Psoas muscle (tissue), 8 donors: Measurements from ENCODE around the gene ANKRD60. TPM values are rescaled to one million over a fixed set of nuclear protein-coding genes. Genes with fewer than 3 reads are reported as not detected.

ENCODE experiments used
- ATAC-seq, 4 donors: fragments of 200-7000 bp; cut with Tn5 transposase; one replicate each; pipeline ENCODE4 v1.9.1; 2020; ENCODE audit warnings: moderate library complexity in 3 of 4, mild to moderate bottlenecking in 2 of 4
- DNase-seq, 2 donors: peaks; one replicate each; pipeline ENCODE4 v3.0.0-alpha.2; 2020
- H3K27ac ChIP-seq: fragments of 200-600 bp; one replicate; pipeline ENCODE4 v1.8.0; 2022
- H3K27me3 ChIP-seq, 3 donors: fragments of 200-600 bp in 1 of 3; one replicate each; pipeline versions ENCODE4 v1.6.1 to v1.8.0; 2013 to 2022; ENCODE audit warnings: low read length in 2 of 3, mild to moderate bottlenecking in 2 of 3, moderate library complexity in 1 of 3; ENCODE audit not compliant: insufficient read depth in 3 of 3
- H3K36me3 ChIP-seq, 2 donors: fragments of 200-600 bp in 1 of 2; one replicate each; pipeline versions ENCODE4 v1.6.1 to v1.8.0; 2013 to 2022; ENCODE audit warnings: low read depth in 1 of 2, mild to moderate bottlenecking in 1 of 2, moderate library complexity in 1 of 2; ENCODE audit not compliant: insufficient read depth in 1 of 2
- H3K4me1 ChIP-seq: fragments of 200-600 bp; one replicate; pipeline ENCODE4 v1.8.0; 2022
- H3K4me3 ChIP-seq: fragments of 200-600 bp; one replicate; pipeline ENCODE4 v1.8.0; 2022; ENCODE audit warnings: mild to moderate bottlenecking
- H3K9me3 ChIP-seq: fragments of 200-600 bp; one replicate; pipeline ENCODE4 v1.8.0; 2022
- CTCF ChIP-seq: fragments of 200-600 bp; IDR thresholded peaks from one replicate; pipeline ENCODE4 v1.8.0; 2022; ENCODE audit warnings: antibody characterized with exemption
- WGBS, 3 donors: extraction: QIAGEN DNeasy Blood & Tissue Kit; methylation state at CpG; one replicate each; pipeline versions ENCODE4 v1.1.6 to v1.1.7; 2013; 5-methylcytosine and 5-hydroxymethylcytosine counted together
- intact Hi-C, 2 donors: fragments of 100-400 bp; cut with DNase I; formaldehyde crosslinking; loops; one replicate each; pipeline versions ENCODE4 v1.11.0 to v1.14.2; 2022
- polyA plus RNA-seq, 3 donors: library from polyadenylated mRNA; stranded (reverse); fragments of 200-250 nt; gene quantifications; one replicate each; pipeline ENCODE4 v1.2.3, GENCODE V29; 2013
- total RNA-seq, 4 donors: library from RNA; stranded (reverse); fragmentation: NEBNext Ultra II Directional in 2 of 4; extraction: Animal tissue kit (Norgen Biotek cat#: 25700) in 2 of 4; gene quantifications; one replicate each; pipeline versions ENCODE4 v1.2.1 to v1.2.4, GENCODE V29; 2021 to 2023
- donor health status: healthy with polysubstance abuse.
- donor health status: DM: no; HTN: no; CAD: no; lungs with moderate emphysema.
- donor health status: Bipolar disorder and iron deficiency.
- donor health status: healthy.
- donor health status: DM: yes; HTN: yes; CAD: no.
- donor health status: DM: no; HTN: no; CAD: no.
- donor health status: DM: no; HTN: no; CAD: no.
- donor health status: DM: yes; HTN: yes; CAD: no.

ANKRD60 gene
- total and polyA plus RNA-seq, 7 donors = not detected

DNA sequence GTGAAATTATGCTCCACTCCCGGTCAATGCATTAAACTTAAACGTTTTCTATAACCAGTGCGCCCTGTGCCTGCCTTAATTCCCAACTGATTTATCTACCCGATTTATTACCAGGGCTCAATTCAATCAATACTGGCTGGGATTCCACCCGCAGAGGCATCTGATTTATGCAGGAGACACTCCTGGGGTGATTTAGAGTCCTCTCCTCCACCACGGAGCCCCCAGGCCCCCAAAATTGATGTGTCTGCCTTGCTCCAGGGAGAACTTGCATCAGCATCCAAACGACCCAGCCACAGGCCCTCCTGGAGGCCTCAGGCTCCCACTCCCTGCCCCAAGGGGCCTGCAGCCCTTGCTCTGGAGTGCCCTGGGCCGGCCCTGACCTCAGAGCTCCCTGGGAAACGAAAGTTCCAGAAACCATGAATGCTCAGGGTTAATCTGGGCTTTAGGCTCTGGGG, 29.5 kb downstream of the ANKRD60 start:
- Histone ChIP-seq H3K4me3 (no peak overlapping the region), H3K4me1 (no peaks in the 10 kb centered on the region), H3K9me3 (no peaks in the 10 kb centered on the region), H3K36me3 (no peaks in the 10 kb centered on the region), H3K27me3 (peaks cover 0 to 6% (median 0%) of the 10 kb centered on the region in 3 donors), H3K27ac (no peak overlapping the region)
- no peak for ATAC-seq
- WGBS, 3 donors = 60 to 66% (median 64%) methylated on average over 9 of the region's 9 CpGs
- DNase-seq = no peak
- TF ChIP-seq CTCF = no peak
- intact Hi-C loops = no loop called here

DNA sequence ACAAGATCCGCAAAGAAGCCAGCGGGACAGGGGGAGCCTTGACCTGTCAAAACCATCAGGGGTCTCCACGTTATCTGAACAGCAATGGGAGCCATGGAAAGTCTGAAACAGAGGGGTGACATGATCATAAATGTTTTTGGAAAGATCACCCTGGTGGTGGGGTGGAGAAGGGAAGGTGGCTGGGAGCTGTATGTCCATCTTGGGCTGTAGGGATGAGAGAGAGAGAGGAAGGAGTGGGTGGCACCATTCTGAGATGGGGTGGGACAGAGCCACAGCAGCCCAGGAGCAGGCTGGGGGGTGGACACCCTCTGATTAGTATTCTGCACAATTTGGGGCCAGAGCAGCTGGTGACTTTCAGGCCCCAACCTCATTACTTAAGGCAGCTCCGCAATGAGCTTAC, 30.1 kb downstream of the ANKRD60 start:
- no peaks in the 10 kb centered on the region for H3K36me3 ChIP-seq
- intact Hi-C loops = no loop called here

GRCh38 chr20:58197185-58197469, 31.3 kb downstream of the ANKRD60 start:
- Histone ChIP-seq H3K9me3 (no peaks in the 10 kb centered on the region), H3K4me1 (no peaks in the 10 kb centered on the region), H3K4me3 (no peak overlapping the region), H3K27ac (no peak overlapping the region), H3K36me3 (no peaks in the 10 kb centered on the region), H3K27me3 (no peaks in the 10 kb centered on the region)
- DNase-seq = no peak
- 80 to 89% (median 87%) methylated on average over 8 of the region's 8 CpGs for WGBS, 3 donors
- no peak for TF ChIP-seq CTCF
- intact Hi-C loops = no loop called here
- no peak for ATAC-seq

More for the DNA sequence above, 30.1 kb downstream of the ANKRD60 start:
- DNase-seq (no peak), ATAC-seq (no peak)
- H3K4me1 ChIP-seq = no peaks in the 10 kb centered on the region
- WGBS, 3 donors = 80 to 89% (median 85%) methylated on average over 4 of the region's 4 CpGs
- no peak overlapping the region for H3K27ac ChIP-seq
- TF ChIP-seq CTCF = no peak
- peaks cover 0 to 4% (median 0%) of the 10 kb centered on the region in 3 donors for H3K27me3 ChIP-seq
- H3K4me3 ChIP-seq = no peak overlapping the region
- no peaks in the 10 kb centered on the region for H3K9me3 ChIP-seq

GRCh38 chr20:58196402-58197184, 31.9 kb downstream of the ANKRD60 start:
- 79 to 82% (median 82%) methylated on average over 24 of the region's 24 CpGs for WGBS, 3 donors
- Histone ChIP-seq H3K27me3 (no peaks in the 10 kb centered on the region), H3K4me1 (no peaks in the 10 kb centered on the region), H3K9me3 (no peaks in the 10 kb centered on the region), H3K36me3 (no peaks in the 10 kb centered on the region), H3K27ac (no peak overlapping the region), H3K4me3 (no peak overlapping the region)
- no peak for ATAC-seq
- intact Hi-C loops = no loop called here
- no peak for DNase-seq
- no peak for TF ChIP-seq CTCF

GRCh38 chr20:58195047-58195446, 33.4 kb downstream of the ANKRD60 start:
- ATAC-seq = no peak
- intact Hi-C loops = no loop called here
- Histone ChIP-seq H3K4me3 (no peak overlapping the region), H3K4me1 (no peaks in the 10 kb centered on the region), H3K36me3 (no peaks in the 10 kb centered on the region), H3K27ac (no peak overlapping the region), H3K27me3 (no peaks in the 10 kb centered on the region), H3K9me3 (no peaks in the 10 kb centered on the region)
- no peak for DNase-seq
- 90 to 97% (median 90%) methylated on average over 6 of the region's 6 CpGs for WGBS, 3 donors
- TF ChIP-seq CTCF = no peak
